GM23338 (cell line): ENCODE measurements around the gene DARS2. TPM values are rescaled to one million over a fixed set of nuclear protein-coding genes. Genes with fewer than 3 reads are reported as not detected.
A peak's percentile ranks its signal among the peaks of the same experiment; 100 is the strongest.

Experiments
- ATAC-seq: fragments of 200-7000 bp; cut with Tn5 transposase; 3 replicates; pipeline ENCODE4 v1.9.1; 2020
- DNase-seq: peaks from one replicate; pipeline ENCODE4 v3.0.0-alpha.2; 2015; ENCODE audit warnings: low spot score
- H2AFZ ChIP-seq: fragments of 200-600 bp; sonication (generic); 2 replicates; pipeline ENCODE4 v1.8.0; 2016; ENCODE audit warnings: antibody characterized with exemption, mild to moderate bottlenecking, moderate library complexity
- H3F3A ChIP-seq: fragments of 200-600 bp; sonication (generic); replicated peaks from 2 replicates; pipeline ENCODE4 v1.8.0; 2017; ENCODE audit warnings: antibody characterized with exemption, mixed run types, low read depth
- H3K27ac ChIP-seq: fragments of 200-600 bp; sonication (generic); 2 replicates; pipeline ENCODE4 v1.6.1; 2016; ENCODE audit warnings: low read depth
- H3K27me3 ChIP-seq: fragments of 200-600 bp; sonication (generic); 2 replicates; pipeline ENCODE4 v1.8.0; 2016; ENCODE audit warnings: mild to moderate bottlenecking, mixed run types, moderate library complexity; ENCODE audit not compliant: insufficient read depth
- H3K36me3 ChIP-seq: fragments of 200-600 bp; sonication (generic); 2 replicates; pipeline ENCODE4 v1.8.0; 2016; ENCODE audit warnings: mild to moderate bottlenecking; ENCODE audit not compliant: insufficient read depth
- H3K4me1 ChIP-seq: fragments of 200-600 bp; sonication (generic); 2 replicates; pipeline ENCODE4 v1.8.0; 2016; ENCODE audit warnings: mild to moderate bottlenecking, moderate library complexity; ENCODE audit not compliant: insufficient read depth
- H3K4me2 ChIP-seq: fragments of 200-600 bp; sonication (generic); 2 replicates; pipeline ENCODE4 v1.7.1; 2017; ENCODE audit warnings: mixed run types
- H3K4me3 ChIP-seq: fragments of 200-600 bp; sonication (generic); 2 replicates; pipeline ENCODE4 v1.6.1; 2016; ENCODE audit warnings: mixed run types
- H3K79me2 ChIP-seq: fragments of 200-600 bp; sonication (generic); replicated peaks from 2 replicates; pipeline ENCODE4 v1.8.0; 2017; ENCODE audit warnings: mild to moderate bottlenecking; ENCODE audit not compliant: insufficient read depth
- H3K9me2 ChIP-seq: fragments of 200-600 bp; sonication (generic); 2 replicates; pipeline ENCODE4 v1.8.0; 2017; ENCODE audit not compliant: insufficient read depth
- H4K20me1 ChIP-seq: fragments of 200-600 bp; sonication (generic); replicated peaks from 2 replicates; pipeline ENCODE4 v1.8.0; 2017; ENCODE audit warnings: mild to moderate bottlenecking; ENCODE audit not compliant: insufficient read depth
- H3K27ac Mint-ChIP-seq: 2 replicates; pipeline ENCODE4 v1.8.0; 2020; ENCODE audit warnings: inconsistent platforms, mild to moderate bottlenecking, moderate library complexity, mixed read lengths
- H3K27me3 Mint-ChIP-seq: 3 replicates; pipeline ENCODE4 v1.8.0; 2022; ENCODE audit warnings: low read depth, mild to moderate bottlenecking, moderate library complexity, mixed read lengths, inconsistent platforms; ENCODE audit not compliant: insufficient read depth, poor library complexity
- H3K36me3 Mint-ChIP-seq: 3 replicates; pipeline ENCODE4 v1.8.0; 2021; ENCODE audit warnings: low read depth, mild to moderate bottlenecking, inconsistent platforms, moderate library complexity, mixed read lengths
- H3K4me1 Mint-ChIP-seq: 3 replicates; pipeline ENCODE4 v1.8.0; 2020; ENCODE audit warnings: mild to moderate bottlenecking, inconsistent platforms, mixed read lengths
- H3K4me3 Mint-ChIP-seq: 3 replicates; pipeline ENCODE4 v1.8.0; 2021; ENCODE audit warnings: moderate library complexity, mild to moderate bottlenecking, inconsistent platforms, mixed read lengths
- H3K9me3 Mint-ChIP-seq: 3 replicates; pipeline ENCODE4 v1.8.0; 2020; ENCODE audit warnings: moderate library complexity, mild to moderate bottlenecking, inconsistent platforms, mixed read lengths
- CREB1 ChIP-seq: fragments of 250-450 bp; sonication (Bioruptor Pico); IDR thresholded peaks from 2 replicates; pipeline ENCODE4 v1.5.0; 2020; ENCODE audit warnings: low read depth, mild to moderate bottlenecking, moderate library complexity
- ETS1 ChIP-seq: IDR thresholded peaks from 2 replicates; pipeline ENCODE4 v1.6.1; 2016; ENCODE audit warnings: antibody characterized with exemption
- EZH2 ChIP-seq: fragments of 200-600 bp; sonication (generic); IDR thresholded peaks from one replicate; pipeline ENCODE4 v1.8.0; 2017; ENCODE audit warnings: antibody characterized with exemption, mild to moderate bottlenecking, low read depth; ENCODE audit not compliant: unreplicated experiment
- EZH2phosphoT487 ChIP-seq: fragments of 200-600 bp; sonication (generic); IDR thresholded peaks from one replicate; pipeline ENCODE4 v1.8.1; 2018; ENCODE audit warnings: antibody characterized with exemption; ENCODE audit not compliant: unreplicated experiment
- JUNB ChIP-seq: IDR thresholded peaks from one replicate; pipeline ENCODE4 v1.6.1; 2016; ENCODE audit warnings: antibody characterized with exemption; ENCODE audit not compliant: unreplicated experiment
- NANOG ChIP-seq: IDR thresholded peaks from 2 replicates; pipeline ENCODE4 v1.6.1; 2016; ENCODE audit warnings: antibody characterized with exemption, borderline replicate concordance
- POLR2AphosphoS5 ChIP-seq: IDR thresholded peaks from 2 replicates; pipeline ENCODE4 v1.6.1; 2016; ENCODE audit warnings: antibody characterized with exemption, low read depth
- REST ChIP-seq: IDR thresholded peaks from one replicate; pipeline ENCODE4 v1.6.1; 2018; ENCODE audit warnings: antibody characterized with exemption; ENCODE audit not compliant: unreplicated experiment
- STAT1 ChIP-seq: IDR thresholded peaks from one replicate; pipeline ENCODE4 v1.6.1; 2016; ENCODE audit warnings: antibody characterized with exemption; ENCODE audit not compliant: unreplicated experiment
- ZNF114 ChIP-seq: fragments of 250-450 bp; sonication (Bioruptor Pico); IDR thresholded peaks from 2 replicates; pipeline ENCODE4 v1.5.0; 2020; ENCODE audit warnings: mild to moderate bottlenecking, moderate library complexity
- ZNF331 ChIP-seq: fragments of 250-450 bp; sonication (Bioruptor Pico); IDR thresholded peaks from 2 replicates; pipeline ENCODE4 v1.5.0; 2020; ENCODE audit warnings: low read depth, mild to moderate bottlenecking, moderate library complexity
- ZNF462 ChIP-seq: fragments of 250-450 bp; sonication (Bioruptor Pico); IDR thresholded peaks from 2 replicates; pipeline ENCODE4 v1.5.0; 2020; ENCODE audit warnings: mild to moderate bottlenecking, moderate library complexity
- polyA plus RNA-seq: library from polyadenylated mRNA; unstranded; fragments of >200 nt; fragmentation: Nextera tagmentation; extraction: Ambion mirVana; gene quantifications from 2 replicates; pipeline ENCODE4 v1.2.1, GENCODE V29; 2016
- total RNA-seq: library from RNA; depleted of rRNA; stranded (reverse); fragments of >200 nt; shearing (Covaris generic); gene quantifications from 2 replicates; pipeline ENCODE4 v1.2.3, GENCODE V29; 2014
- TF ChIP-seq, protein P1 (sequence below), 2 experiments: fragments of 200-600 bp in 1 of 2; sonication (generic) in 1 of 2; conservative IDR thresholded peaks; 2 replicates each; pipeline versions ENCODE4 v1.5.1 to v1.6.1; 2016 to 2017; ENCODE audit warnings: antibody characterized with exemption in 2 of 2, low read depth in 2 of 2, mild to moderate bottlenecking in 2 of 2, moderate library complexity in 1 of 2

Gene DARS2
- total and polyA plus RNA-seq, 2 experiments from 2014 or later = 18.1 to 41.1 TPM

GRCh38 chr1:173878251-173878650, 53.8 kb downstream of the DARS2 start:
- no peak for DNase-seq
- no peak for TF ChIP-seq EZH2phosphoT487
- no peak for TF ChIP-seq EZH2
- TF ChIP-seq ZNF462 = no peak
- TF ChIP-seq POLR2AphosphoS5 = no peak
- no peak for TF ChIP-seq CREB1
- TF ChIP-seq NANOG = no peak
- no peak for TF ChIP-seq ZNF331 (CRISPR knock-in tag)
- no peak for TF ChIP-seq ZNF114
- no peak for TF ChIP-seq ETS1
- TF ChIP-seq STAT1 = no peak
- TF ChIP-seq REST = no peak
- no peak for TF ChIP-seq JUNB
- TF ChIP-seq, protein P1, sequence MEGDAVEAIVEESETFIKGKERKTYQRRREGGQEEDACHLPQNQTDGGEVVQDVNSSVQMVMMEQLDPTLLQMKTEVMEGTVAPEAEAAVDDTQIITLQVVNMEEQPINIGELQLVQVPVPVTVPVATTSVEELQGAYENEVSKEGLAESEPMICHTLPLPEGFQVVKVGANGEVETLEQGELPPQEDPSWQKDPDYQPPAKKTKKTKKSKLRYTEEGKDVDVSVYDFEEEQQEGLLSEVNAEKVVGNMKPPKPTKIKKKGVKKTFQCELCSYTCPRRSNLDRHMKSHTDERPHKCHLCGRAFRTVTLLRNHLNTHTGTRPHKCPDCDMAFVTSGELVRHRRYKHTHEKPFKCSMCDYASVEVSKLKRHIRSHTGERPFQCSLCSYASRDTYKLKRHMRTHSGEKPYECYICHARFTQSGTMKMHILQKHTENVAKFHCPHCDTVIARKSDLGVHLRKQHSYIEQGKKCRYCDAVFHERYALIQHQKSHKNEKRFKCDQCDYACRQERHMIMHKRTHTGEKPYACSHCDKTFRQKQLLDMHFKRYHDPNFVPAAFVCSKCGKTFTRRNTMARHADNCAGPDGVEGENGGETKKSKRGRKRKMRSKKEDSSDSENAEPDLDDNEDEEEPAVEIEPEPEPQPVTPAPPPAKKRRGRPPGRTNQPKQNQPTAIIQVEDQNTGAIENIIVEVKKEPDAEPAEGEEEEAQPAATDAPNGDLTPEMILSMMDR (conservative IDR thresholded peaks at IDR 0.05; ENCODE audit: low read depth in 2 of 2) = no peak
- no peak overlapping the region for H3K27ac Mint-ChIP-seq
- no peak overlapping the region for H3K4me2 ChIP-seq
- H3K79me2 ChIP-seq = peaks cover 6% of the 10 kb centered on the region; the same call in 1 of the 2 replicates
- no peak overlapping the region for H3K4me3 Mint-ChIP-seq
- H4K20me1 ChIP-seq = 0 out of 2 replicates have a peak, but pooled peaks cover 3% of the 10 kb centered on the region
- H3K27me3 ChIP-seq = no peaks in the 10 kb centered on the region
- no peaks in the 10 kb centered on the region for H3K36me3 ChIP-seq
- no peak overlapping the region for H3K4me3 ChIP-seq
- H3K9me2 ChIP-seq = no peaks in the 10 kb centered on the region
- ATAC-seq = no peak
- H3K27ac ChIP-seq = peak overlapping the region; percentile 50; the same call in 1 of the 2 replicates
- H3K36me3 Mint-ChIP-seq = peaks cover 42% of the 10 kb centered on the region
- H3F3A ChIP-seq = no peaks in the 10 kb centered on the region
- no peak overlapping the region for H2AFZ ChIP-seq
- no peaks in the 10 kb centered on the region for H3K4me1 ChIP-seq
- H3K9me3 Mint-ChIP-seq = no peaks in the 10 kb centered on the region
- H3K27me3 Mint-ChIP-seq = peaks cover 12% of the 10 kb centered on the region
- no peaks in the 10 kb centered on the region for H3K4me1 Mint-ChIP-seq
